GM12892 (cell line): ENCODE measurements around the gene APLP2.

Experiments
- DNase-seq: peaks from one replicate; pipeline ENCODE4 v3.0.0; 2011; ENCODE audit not compliant: insufficient read length
- FAIRE-seq: peaks from 2 replicates; lab custom pipeline; 2011; peaks lifted over from hg19 to GRCh38; lab: Jason Lieb, UNC
- POLR2A ChIP-seq: IDR thresholded peaks from 2 replicates; pipeline ENCODE4 v1.6.1; 2011; ENCODE audit warnings: low read depth, low read length, control low read depth
- POLR2AphosphoS5 ChIP-seq: IDR thresholded peaks from 2 replicates; pipeline ENCODE4 v1.6.1; 2011; ENCODE audit warnings: low read depth, low read length, control low read depth
- TAF1 ChIP-seq: IDR thresholded peaks from 2 replicates; pipeline ENCODE4 v1.6.1; 2011; ENCODE audit warnings: low read depth, mild to moderate bottlenecking, control low read depth, low read length, borderline replicate concordance

APLP2 gene

GRCh38 chr11:130037881-130038585 is 31.7 kb upstream of the APLP2 start:
- FAIRE-seq (no peak), DNase-seq (no peak)
- TF ChIP-seq POLR2AphosphoS5 = no peak
- TF ChIP-seq POLR2A = no peak
- TF ChIP-seq TAF1 = no peak

- DNase-seq = no peak
- no peak for TF ChIP-seq TAF1
- no peak for TF ChIP-seq POLR2AphosphoS5
- TF ChIP-seq POLR2A = no peak
- no peak for FAIRE-seq
Measured at GRCh38 chr11:130040281-130040940, 29.3 kb upstream of the APLP2 start.

GRCh38 chr11:130042093-130042591 is 27.6 kb upstream of the APLP2 start:
- no peak for TF ChIP-seq POLR2AphosphoS5
- no peak for TF ChIP-seq TAF1
- TF ChIP-seq POLR2A = no peak
- DNase-seq (no peak), FAIRE-seq (no peak)

GRCh38 chr11:130043575-130043974 is 26.1 kb upstream of the APLP2 start:
- DNase-seq (no peak), FAIRE-seq (no peak)
- TF ChIP-seq POLR2AphosphoS5 (no peak), TAF1 (no peak), POLR2A (no peak)

DNA sequence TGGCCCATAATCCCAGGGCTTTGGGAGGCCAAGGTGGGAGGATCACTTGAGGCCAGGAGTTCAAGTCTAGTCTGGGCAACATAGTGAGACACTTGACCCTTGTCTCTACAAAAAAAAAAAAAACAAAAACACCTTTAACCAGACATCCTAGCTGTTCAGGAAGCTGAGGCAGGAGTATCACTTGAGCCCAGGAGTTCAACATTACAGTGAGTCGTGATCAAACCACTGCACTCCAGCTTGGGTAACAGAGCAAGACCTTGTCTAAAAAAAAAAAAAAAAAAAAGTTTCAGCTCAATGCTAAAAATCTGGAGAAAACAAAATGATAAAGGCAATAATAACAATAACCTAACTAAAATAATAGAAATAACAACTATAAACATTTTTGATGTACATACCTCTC is 22.6 kb upstream of the APLP2 start:
- TF ChIP-seq POLR2AphosphoS5 (no peak), TAF1 (no peak), POLR2A (no peak)
- no peak for FAIRE-seq
- no peak for DNase-seq

DNA sequence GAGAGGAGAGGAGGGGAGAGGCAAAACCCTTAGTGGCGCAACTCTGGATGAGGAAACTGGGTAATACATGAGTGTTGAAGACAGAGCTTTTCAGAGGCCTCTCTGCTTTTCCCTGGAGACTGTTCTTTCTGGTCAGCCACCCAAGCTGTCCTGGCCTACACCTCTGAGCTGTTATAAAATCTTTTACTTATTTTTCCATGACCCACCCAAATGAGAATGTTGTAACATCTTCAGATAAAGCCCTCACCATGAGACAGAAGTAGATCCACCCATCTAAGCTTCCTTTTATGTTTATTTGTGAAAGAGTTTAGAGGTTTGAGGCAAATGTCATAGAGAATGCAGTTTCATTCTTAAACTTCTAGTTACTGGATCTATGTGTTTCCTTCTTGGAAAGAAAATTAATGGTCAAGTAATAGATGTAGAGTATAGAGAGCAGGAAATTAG is 20.3 kb upstream of the APLP2 start:
- FAIRE-seq (no peak), DNase-seq (no peak)
- no peak for TF ChIP-seq TAF1
- TF ChIP-seq POLR2AphosphoS5 = no peak
- no peak for TF ChIP-seq POLR2A

DNA sequence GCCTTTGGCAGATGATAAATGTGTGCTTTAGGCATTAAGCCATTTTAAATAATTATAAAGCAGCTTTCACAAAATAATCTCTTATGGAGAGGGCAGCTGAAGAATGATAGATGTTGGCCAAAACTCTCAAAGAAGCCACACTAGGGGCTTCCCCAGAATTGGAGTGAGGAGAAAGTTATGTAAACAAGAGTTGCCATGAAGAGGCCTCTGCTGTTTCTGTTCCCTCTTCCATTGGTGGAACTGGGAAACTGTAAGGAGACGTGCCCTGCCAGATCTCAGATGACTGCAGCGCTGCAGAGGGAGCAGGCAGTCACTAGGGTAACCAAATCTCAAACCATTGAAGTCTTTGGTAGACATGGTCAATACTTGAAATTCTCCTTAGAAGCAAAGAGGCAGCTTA is 19.4 kb upstream of the APLP2 start:
- TF ChIP-seq POLR2AphosphoS5 = no peak
- no peak for TF ChIP-seq TAF1
- no peak for TF ChIP-seq POLR2A
- DNase-seq (no peak), FAIRE-seq (no peak)

DNA sequence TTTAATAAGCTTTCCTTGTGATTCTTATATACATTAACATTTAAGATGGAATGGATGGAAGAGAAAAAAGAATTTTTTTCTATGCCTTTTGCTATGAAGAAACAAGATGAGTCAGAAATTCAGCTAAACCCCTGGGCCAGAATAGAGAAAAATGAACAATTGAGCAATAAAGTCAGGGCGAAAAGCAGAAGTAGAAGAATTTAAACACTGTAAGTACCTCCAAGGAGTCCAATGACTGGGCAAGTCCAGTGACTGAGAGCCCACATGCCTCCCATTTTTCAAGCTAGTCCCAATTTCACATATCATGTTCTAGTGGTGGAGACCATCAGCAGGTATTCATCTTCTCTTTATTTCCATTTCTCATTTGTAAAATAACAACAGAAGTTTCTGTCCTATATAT is 18.6 kb upstream of the APLP2 start:
- no peak for DNase-seq
- TF ChIP-seq POLR2A (no peak), POLR2AphosphoS5 (no peak), TAF1 (no peak)
- FAIRE-seq = no peak

DNA sequence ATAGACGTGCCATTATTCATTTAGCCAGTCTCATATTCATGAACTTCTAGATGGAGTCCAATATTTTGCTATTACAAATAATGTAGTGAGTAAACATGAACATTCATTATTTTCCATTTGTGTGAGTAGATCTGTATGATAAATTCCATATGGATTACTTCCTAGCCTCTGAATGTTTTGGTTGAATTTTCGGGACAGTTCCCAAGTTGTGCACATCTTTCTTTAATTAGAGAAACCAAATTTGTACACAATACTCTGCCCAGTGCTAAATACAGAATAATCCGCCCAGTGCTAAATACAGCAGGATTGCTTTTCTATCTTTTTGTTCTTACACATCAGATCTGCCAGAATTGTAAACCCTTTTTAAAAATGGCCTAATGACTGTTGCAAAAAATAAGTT is 17.1 kb upstream of the APLP2 start:
- no peak for TF ChIP-seq TAF1
- no peak for TF ChIP-seq POLR2A
- no peak for TF ChIP-seq POLR2AphosphoS5
- FAIRE-seq = peak; percentile 9

DNA sequence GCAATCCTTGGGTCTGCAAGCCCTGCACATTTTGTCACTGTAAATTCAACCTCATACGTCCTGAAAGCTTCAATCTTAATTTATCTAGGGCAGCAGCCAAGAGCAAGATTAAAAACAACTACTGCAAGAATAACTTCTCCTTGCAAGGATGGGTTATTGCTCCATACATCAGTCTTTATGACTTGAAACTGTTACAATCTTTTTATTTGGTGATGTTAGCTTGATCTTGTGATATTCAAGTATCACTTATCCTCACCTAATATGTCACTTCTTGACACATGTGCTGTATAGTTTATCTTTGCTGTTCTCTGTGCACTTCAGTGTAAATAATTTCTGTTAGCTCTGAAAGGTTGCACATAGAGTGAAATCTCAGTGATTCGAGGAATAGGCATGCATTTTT is 14.7 kb upstream of the APLP2 start:
- DNase-seq (no peak), FAIRE-seq (no peak)
- no peak for TF ChIP-seq POLR2A
- no peak for TF ChIP-seq TAF1
- TF ChIP-seq POLR2AphosphoS5 = no peak

More for the DNA sequence above, 17.1 kb upstream of the APLP2 start:
- no peak for DNase-seq

GRCh38 chr11:130055617-130056016 is 14.1 kb upstream of the APLP2 start:
- TF ChIP-seq TAF1 = no peak
- no peak for FAIRE-seq
- DNase-seq = no peak

- no peak for FAIRE-seq
- no peak for DNase-seq
- TF ChIP-seq TAF1 = no peak
- TF ChIP-seq POLR2A = no peak
- no peak for TF ChIP-seq POLR2AphosphoS5
Measured at GRCh38 chr11:130061017-130061416, 8.7 kb upstream of the APLP2 start.
